Choroid plexus epithelial cell (primary cell): ENCODE results near the gene SLC39A6.
A peak's percentile ranks its signal among the peaks of the same experiment; 100 is the strongest.

ENCODE experiments used
- DNase-seq: peaks from one replicate; pipeline ENCODE4 v3.0.0-alpha.2; 2010; ENCODE audit warnings: low read depth
- H3K4me3 ChIP-seq: 2 replicates; pipeline ENCODE4 v1.5.1; 2011; ENCODE audit warnings: low read depth, mild to moderate bottlenecking, control low read depth, low read length, moderate library complexity
- CTCF ChIP-seq: conservative IDR thresholded peaks from 2 replicates; pipeline ENCODE4 v1.5.1; 2011; ENCODE audit warnings: low read depth, mild to moderate bottlenecking, control low read depth, inconsistent platforms, low read length, moderate library complexity

Gene SLC39A6

GRCh38 chr18:36139245-36139644 lies 10.1 kb upstream of the SLC39A6 start:
- DNase-seq = no peak
- no peak overlapping the region for H3K4me3 ChIP-seq
- no peak for TF ChIP-seq CTCF

- H3K4me3 ChIP-seq = no peak overlapping the region
- no peak for TF ChIP-seq CTCF
- no peak for DNase-seq
Measured at GRCh38 chr18:36135264-36135663, 6.1 kb upstream of the SLC39A6 start.

GRCh38 chr18:36132756-36133155 lies 3.6 kb upstream of the SLC39A6 start:
- H3K4me3 ChIP-seq = no peak overlapping the region
- no peak for DNase-seq
- TF ChIP-seq CTCF = no peak

GRCh38 chr18:36131692-36132483 lies 2.7 kb upstream of the SLC39A6 start:
- no peak for TF ChIP-seq CTCF
- no peak for DNase-seq
- no peak overlapping the region for H3K4me3 ChIP-seq

GRCh38 chr18:36130883-36131653 lies 1.9 kb upstream of the SLC39A6 start:
- peak overlapping the region; percentile 81 for H3K4me3 ChIP-seq
- TF ChIP-seq CTCF = no peak
- no peak for DNase-seq

GRCh38 chr18:36130039-36130831 lies 1.1 kb upstream of the SLC39A6 start:
- peak overlapping the region; percentile 81 for H3K4me3 ChIP-seq
- peak; percentile 8 for DNase-seq
- no peak for TF ChIP-seq CTCF
